ENCODE results near the gene SORL1. TPM values are rescaled to one million over a fixed set of nuclear protein-coding genes. Genes with fewer than 3 reads are reported as not detected.

The SORL1 gene
- total RNA-seq, 1 donor from 2014 or later: 11.1 TPM

DNA sequence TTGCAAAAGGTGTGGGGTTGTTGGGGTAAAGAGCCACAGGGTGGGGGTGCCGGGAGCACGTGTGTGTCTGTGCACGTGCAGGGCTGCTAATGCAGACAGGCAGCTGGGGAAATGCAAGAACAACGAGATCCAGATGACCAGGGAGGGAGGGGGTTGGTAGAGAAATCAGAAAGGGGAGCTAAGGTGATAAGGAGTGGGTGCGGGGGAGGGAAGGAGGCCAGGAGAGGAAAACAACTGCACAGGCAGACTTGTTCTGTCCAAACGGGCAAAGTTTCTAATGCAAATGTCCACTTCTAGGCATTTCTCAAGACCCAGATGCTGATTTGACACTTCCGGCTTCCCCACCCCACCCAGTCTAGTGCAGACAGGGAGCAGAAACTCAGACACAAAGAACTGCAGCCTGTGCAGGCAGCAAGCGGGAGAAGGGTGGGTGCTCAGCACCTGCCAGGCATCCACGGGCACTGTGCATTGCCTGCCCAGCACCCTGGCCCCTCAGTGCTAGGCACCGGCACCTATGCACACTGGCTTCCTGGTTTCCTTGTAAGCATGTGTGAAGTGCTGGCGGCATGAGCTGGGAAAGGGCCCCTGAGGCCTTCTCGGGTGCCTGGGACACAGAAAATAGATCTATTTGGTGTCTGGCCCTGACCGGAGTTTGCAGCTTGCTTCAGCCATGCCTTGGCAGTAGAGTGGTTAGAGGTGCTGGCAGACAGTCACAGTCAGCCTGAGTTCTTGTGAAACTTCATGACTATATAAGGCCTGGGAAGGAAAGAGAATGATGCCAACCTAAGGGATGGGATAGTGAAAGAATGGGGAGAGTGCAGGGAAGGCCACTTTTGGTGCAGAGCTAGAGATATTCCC lies 220.7 kb downstream of the SORL1 start:
- TF ChIP-seq, protein P1, sequence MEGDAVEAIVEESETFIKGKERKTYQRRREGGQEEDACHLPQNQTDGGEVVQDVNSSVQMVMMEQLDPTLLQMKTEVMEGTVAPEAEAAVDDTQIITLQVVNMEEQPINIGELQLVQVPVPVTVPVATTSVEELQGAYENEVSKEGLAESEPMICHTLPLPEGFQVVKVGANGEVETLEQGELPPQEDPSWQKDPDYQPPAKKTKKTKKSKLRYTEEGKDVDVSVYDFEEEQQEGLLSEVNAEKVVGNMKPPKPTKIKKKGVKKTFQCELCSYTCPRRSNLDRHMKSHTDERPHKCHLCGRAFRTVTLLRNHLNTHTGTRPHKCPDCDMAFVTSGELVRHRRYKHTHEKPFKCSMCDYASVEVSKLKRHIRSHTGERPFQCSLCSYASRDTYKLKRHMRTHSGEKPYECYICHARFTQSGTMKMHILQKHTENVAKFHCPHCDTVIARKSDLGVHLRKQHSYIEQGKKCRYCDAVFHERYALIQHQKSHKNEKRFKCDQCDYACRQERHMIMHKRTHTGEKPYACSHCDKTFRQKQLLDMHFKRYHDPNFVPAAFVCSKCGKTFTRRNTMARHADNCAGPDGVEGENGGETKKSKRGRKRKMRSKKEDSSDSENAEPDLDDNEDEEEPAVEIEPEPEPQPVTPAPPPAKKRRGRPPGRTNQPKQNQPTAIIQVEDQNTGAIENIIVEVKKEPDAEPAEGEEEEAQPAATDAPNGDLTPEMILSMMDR (IDR thresholded peaks at IDR 0.05; ENCODE audit: partially characterized antibody, unreplicated experiment): no peak
- Mint-ChIP-seq H3K27ac (ENCODE audit: unreplicated experiment) (no peak overlapping the region), H3K9me3 (ENCODE audit: unreplicated experiment) (no peaks in the 10 kb centered on the region), H3K4me1 (ENCODE audit: low read depth, unreplicated experiment) (peaks cover 2% of the 10 kb centered on the region), H3K36me3 (ENCODE audit: unreplicated experiment) (peaks cover under 1% of the 10 kb centered on the region), H3K27me3 (ENCODE audit: unreplicated experiment) (no peaks in the 10 kb centered on the region), H3K4me3 (ENCODE audit: unreplicated experiment) (no peak overlapping the region)
- DNase-seq: no peak

DNA sequence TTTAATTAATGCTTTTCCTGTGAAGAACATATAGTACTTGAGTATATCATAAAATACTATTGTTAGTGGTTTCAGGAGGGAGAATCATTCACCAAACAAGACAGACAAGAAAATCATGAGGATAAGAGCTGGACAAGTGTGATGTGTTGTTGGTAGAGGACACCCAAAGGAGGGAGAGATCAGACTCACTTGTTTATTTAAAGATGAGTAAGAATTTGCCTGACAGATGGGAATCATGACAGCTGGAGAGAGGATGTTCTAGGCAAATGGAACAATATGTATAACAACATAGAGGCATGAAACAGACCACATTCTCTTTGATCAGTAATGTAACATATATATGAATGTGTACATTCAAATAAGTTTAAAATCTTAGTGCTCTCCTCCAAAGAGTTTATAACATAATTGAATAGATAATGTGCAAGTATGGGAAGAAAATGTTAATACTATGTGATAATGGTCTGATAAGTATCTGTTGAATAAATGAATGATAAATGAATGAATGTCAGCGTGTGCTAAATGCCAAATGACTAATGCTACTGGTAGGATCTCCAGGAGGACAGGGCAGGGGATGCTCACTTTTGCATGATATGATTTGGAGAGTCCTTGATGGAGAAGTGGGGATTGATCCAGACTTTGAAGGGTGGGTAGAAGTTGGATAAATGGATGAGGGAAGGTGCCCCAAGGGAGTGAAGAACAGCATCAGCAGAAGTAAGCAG lies 229.6 kb downstream of the SORL1 start:
- Mint-ChIP-seq H3K4me1 (ENCODE audit: low read depth, unreplicated experiment) (peaks cover 6% of the 10 kb centered on the region), H3K27ac (ENCODE audit: unreplicated experiment) (no peak overlapping the region), H3K36me3 (ENCODE audit: unreplicated experiment) (no peaks in the 10 kb centered on the region), H3K4me3 (ENCODE audit: unreplicated experiment) (no peak overlapping the region), H3K27me3 (ENCODE audit: unreplicated experiment) (no peaks in the 10 kb centered on the region), H3K9me3 (ENCODE audit: unreplicated experiment) (no peaks in the 10 kb centered on the region)
- no peak for DNase-seq
- TF ChIP-seq, protein P1 (IDR thresholded peaks at IDR 0.05; ENCODE audit: partially characterized antibody, unreplicated experiment): no peak

Other genes starting within 250 kb of the SORL1 start
- 57.7 TPM for gene SC5D, start 159.5 kb upstream of the SORL1 start, total RNA-seq (ENCODE audit: unreplicated experiment)

Data from glutamatergic neuron (in vitro differentiated cells).